Regular cardiac myocyte (primary cell): ENCODE data around the gene MSH5. TPM values are rescaled to one million over a fixed set of nuclear protein-coding genes. Genes with fewer than 3 reads are reported as not detected.

Experiments used
- total RNA-seq: library from RNA; depleted of rRNA; stranded (reverse); fragments of >200 nt; gene quantifications from 2 replicates; pipeline ENCODE4 v1.2.3, GENCODE V29; 2014

The MSH5 gene
- total RNA-seq, 1 donor from 2014 or later: 5.4 TPM

Other genes with a start within 250 kb of the MSH5 start
- gene MICB, start 241.9 kb upstream of the MSH5 start, total RNA-seq: 9.0 and 20.7 TPM in 2 replicates
- gene MCCD1, start 211.0 kb upstream of the MSH5 start, total RNA-seq: not detected in 2 replicates
- 156 and 555 TPM in 2 replicates for gene DDX39B, start 198.0 kb upstream of the MSH5 start, total RNA-seq
- gene ATP6V1G2, start 193.4 kb upstream of the MSH5 start, total RNA-seq: 1.2 and 5.1 TPM in 2 replicates
- gene NFKBIL1, start 192.4 kb upstream of the MSH5 start, total RNA-seq: 19.7 and 32.7 TPM in 2 replicates
- gene LTA, start 167.7 kb upstream of the MSH5 start, total RNA-seq: not detected in 2 replicates
- gene TNF, start 164.4 kb upstream of the MSH5 start, total RNA-seq: not detected in 2 replicates
- gene LTB, start 157.6 kb upstream of the MSH5 start, total RNA-seq: 0.28 TPM in 1 of 2 replicates, not detected in the other
- gene LST1, start 153.7 kb upstream of the MSH5 start, total RNA-seq: not detected in 2 replicates
- gene NCR3, start 147.0 kb upstream of the MSH5 start, total RNA-seq: not detected in 2 replicates
- not detected in 2 replicates for gene AIF1, start 124.8 kb upstream of the MSH5 start, total RNA-seq
- 19.7 and 31.1 TPM in 2 replicates for gene PRRC2A, start 119.3 kb upstream of the MSH5 start, total RNA-seq
- 90.5 and 111 TPM in 2 replicates for gene BAG6, start 87.3 kb upstream of the MSH5 start, total RNA-seq
- 0.28 and 1.2 TPM in 2 replicates for gene APOM, start 84.1 kb upstream of the MSH5 start, total RNA-seq
- gene C6orf47, start 79.2 kb upstream of the MSH5 start, total RNA-seq: 21.9 and 23.4 TPM in 2 replicates
- gene GPANK1, start 75.0 kb upstream of the MSH5 start, total RNA-seq: 14.1 and 22.2 TPM in 2 replicates
- gene CSNK2B, start 73.9 kb upstream of the MSH5 start, total RNA-seq: 93.0 and 140 TPM in 2 replicates
- gene LY6G5B, start 70.0 kb upstream of the MSH5 start, total RNA-seq: 2.0 and 2.3 TPM in 2 replicates
- gene LY6G5C, start 58.9 kb upstream of the MSH5 start, total RNA-seq: 0.38 and 1.7 TPM in 2 replicates
- 47.1 and 56.7 TPM in 2 replicates for gene ABHD16A, start 36.7 kb upstream of the MSH5 start, total RNA-seq
- not detected in 2 replicates for gene LY6G6F, start 33.1 kb upstream of the MSH5 start, total RNA-seq
- not detected in 2 replicates for gene LY6G6D, start 24.7 kb upstream of the MSH5 start, total RNA-seq
- under 0.01 TPM in 1 of 2 replicates, not detected in the other for gene LY6G6C, start 18.3 kb upstream of the MSH5 start, total RNA-seq
- gene MPIG6B, start 16.6 kb upstream of the MSH5 start, total RNA-seq: 0.28 TPM in 1 of 2 replicates, not detected in the other
- 58.1 and 70.5 TPM in 2 replicates for gene DDAH2, start 10.7 kb upstream of the MSH5 start, total RNA-seq
- gene CLIC1, start 3.5 kb upstream of the MSH5 start, total RNA-seq: 711 and 1,283 TPM in 2 replicates
- gene SAPCD1, start 22.7 kb downstream of the MSH5 start, total RNA-seq: 0.19 and 0.85 TPM in 2 replicates
- gene VWA7, start 37.3 kb downstream of the MSH5 start, total RNA-seq: under 0.01 TPM in 1 of 2 replicates, not detected in the other
- 32.4 and 91.3 TPM in 2 replicates for gene VARS1, start 55.7 kb downstream of the MSH5 start, total RNA-seq
- 18.0 and 46.2 TPM in 2 replicates for gene LSM2, start 67.0 kb downstream of the MSH5 start, total RNA-seq
- gene HSPA1L, start 75.3 kb downstream of the MSH5 start, total RNA-seq: 1.3 and 2.8 TPM in 2 replicates
- 87.9 and 192 TPM in 2 replicates for gene HSPA1A, start 75.5 kb downstream of the MSH5 start, total RNA-seq
- gene HSPA1B, start 87.7 kb downstream of the MSH5 start, total RNA-seq: 119 and 235 TPM in 2 replicates
- gene NEU1, start 122.8 kb downstream of the MSH5 start, total RNA-seq: 51.4 and 93.9 TPM in 2 replicates
- not detected in 2 replicates for gene SLC44A4, start 139.0 kb downstream of the MSH5 start, total RNA-seq
- 50.2 and 55.2 TPM in 2 replicates for gene EHMT2, start 157.7 kb downstream of the MSH5 start, total RNA-seq
- 4.2 and 4.6 TPM in 2 replicates for gene ZBTB12, start 162.1 kb downstream of the MSH5 start, total RNA-seq
- 0.38 and 6.8 TPM in 2 replicates for gene C2, start 187.7 kb downstream of the MSH5 start, total RNA-seq
- gene CFB, start 206.1 kb downstream of the MSH5 start, total RNA-seq: 5.8 and 65.1 TPM in 2 replicates
- 79.5 and 180 TPM in 2 replicates for gene NELFE, start 219.0 kb downstream of the MSH5 start, total RNA-seq
- 70.5 and 74.2 TPM in 2 replicates for gene SKIC2, start 219.2 kb downstream of the MSH5 start, total RNA-seq
- 11.9 and 14.7 TPM in 2 replicates for gene DXO, start 232.1 kb downstream of the MSH5 start, total RNA-seq
- 1.2 and 5.1 TPM in 2 replicates for gene C4A, start 242.1 kb downstream of the MSH5 start, total RNA-seq